Measurements from ENCODE around the gene EOLA1.
"Not testable (repeated sequence)": the region's sequence is repeated elsewhere in the genome, so short reads cannot be mapped to it uniquely, and the experiment has no call there.

Gene EOLA1

DNA sequence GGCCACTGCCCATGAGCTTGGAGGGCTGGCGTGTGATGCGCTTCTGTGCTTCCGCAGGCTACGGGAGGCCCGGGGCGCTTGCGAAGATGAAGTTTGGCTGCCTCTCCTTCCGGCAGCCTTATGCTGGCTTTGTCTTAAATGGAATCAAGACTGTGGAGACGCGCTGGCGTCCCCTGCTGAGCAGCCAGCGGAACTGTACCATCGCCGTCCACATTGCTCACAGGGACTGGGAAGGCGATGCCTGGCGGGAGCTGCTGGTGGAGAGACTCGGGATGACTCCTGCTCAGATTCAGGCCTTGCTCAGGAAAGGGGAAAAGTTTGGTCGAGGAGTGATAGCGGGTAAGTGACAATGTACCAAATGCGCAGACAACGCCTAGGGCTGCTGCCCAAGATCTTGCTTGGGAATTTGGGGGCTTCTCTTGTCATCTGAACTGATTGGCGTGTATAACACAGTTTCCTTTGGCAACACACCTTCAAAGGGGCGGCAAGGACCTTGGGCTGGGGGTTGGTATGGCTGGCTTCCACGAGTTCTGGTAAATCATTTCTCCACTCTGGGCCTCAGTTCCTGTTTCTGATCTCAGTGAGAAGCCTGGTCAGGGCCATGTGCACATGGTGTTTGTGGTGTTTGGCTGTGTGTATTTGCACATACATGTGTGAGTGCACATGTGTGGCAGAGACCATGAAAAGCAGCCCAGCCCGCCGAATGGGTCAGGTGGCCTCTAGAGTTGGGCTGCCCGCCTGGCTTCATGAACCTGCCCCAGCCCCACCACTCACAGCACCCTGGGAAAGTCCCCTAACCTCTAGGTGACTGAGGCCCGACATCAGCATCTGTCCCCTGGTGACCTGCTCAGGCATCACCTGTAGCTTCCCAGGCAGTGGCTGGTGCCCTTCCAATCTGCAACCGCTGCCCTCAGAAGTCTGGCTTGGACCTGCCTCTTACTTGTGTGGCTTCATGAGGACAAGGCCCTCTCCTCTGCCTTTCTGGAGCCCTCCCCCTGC, 5.0 kb downstream of the EOLA1 start:
- DNase-seq (ENCODE audit: low read depth): not testable (repeated sequence)

DNA sequence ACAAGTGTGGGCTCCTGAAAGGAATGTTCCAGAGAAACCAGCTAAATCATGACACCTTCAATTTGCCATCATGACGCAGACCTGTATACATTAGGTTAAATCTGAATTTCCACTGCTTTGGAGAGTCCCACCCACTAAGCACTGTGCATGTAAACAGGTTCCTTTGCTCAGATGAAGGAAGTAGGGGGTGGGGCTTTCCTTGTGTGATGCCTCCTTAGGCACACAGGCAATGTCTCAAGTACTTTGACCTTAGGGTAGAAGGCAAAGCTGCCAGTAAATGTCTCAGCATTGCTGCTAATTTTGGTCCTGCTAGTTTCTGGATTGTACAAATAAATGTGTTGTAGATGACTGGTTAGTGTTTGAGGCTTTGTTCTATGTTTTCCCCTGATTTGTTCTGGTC, 6.2 kb downstream of the EOLA1 start:
- DNase-seq (ENCODE audit: low read depth): not testable (repeated sequence)

DNA sequence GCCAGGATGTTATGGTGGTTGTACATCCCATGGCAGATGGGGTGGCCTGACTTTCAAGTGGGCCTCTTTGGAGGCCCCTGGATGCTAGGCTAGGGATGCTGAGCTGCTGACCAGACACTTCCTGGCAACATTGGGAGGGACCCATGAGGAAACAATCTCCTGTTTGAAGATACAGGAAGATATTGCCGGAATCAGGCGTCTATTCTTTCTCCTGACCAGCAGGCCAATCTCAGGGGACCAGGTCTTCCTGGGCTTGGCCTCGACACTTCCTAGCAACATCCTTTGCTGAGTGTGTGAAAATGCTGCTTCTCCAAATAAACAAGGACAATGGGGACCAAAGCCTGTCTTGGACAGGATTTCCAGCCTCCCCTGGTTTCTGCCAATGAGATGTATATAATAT, 7.0 kb downstream of the EOLA1 start:
- DNase-seq (ENCODE audit: low read depth): not testable (repeated sequence)

DNA sequence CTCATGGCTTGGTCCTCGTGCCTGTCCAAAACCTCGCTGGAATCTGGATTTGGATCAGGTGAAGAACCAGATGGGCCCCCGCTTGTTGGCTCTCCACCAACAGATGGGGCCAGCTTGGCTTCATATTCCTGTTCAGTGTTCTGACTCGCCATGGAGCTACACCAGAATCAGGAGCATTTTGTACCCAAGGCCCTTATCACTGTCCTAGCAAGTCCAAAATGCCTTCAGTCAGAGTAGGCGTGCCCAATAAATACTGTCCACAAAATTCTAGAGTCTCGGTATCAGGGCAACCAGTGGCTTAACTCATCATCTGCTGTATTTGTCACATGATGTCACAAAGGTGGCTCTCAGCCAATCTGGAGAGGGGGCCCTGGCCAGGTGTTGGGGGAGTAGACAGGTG, 8.9 kb downstream of the EOLA1 start, which contains the start of gene HSFX3:
HSFX3 (minus strand) TSS at position 224 of the 400 bp plus-strand sequence; CDS start at position 152, 72 bp downstream.
- not testable (repeated sequence) for DNase-seq (ENCODE audit: low read depth)

DNA sequence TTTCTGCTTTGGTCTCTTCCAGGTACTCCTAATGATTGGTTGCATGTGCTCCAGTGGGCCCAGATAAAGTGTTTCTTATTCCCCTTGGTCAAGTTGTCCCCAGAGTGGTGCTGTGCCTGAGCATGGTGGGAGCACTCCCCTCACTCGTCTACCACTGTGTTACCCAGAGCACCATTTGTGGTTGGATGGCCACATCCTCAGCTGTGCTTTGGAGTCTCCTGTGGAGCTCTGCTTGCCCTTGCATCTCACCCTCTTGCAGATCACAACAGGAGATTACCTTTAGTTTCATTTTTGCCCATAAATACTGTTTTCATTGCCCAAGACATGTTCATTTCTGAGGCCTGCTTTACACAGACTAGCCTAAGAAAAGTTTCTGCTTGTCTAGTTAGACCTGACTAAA, 9.6 kb downstream of the EOLA1 start:
- not testable (repeated sequence) for DNase-seq (ENCODE audit: low read depth)

DNA sequence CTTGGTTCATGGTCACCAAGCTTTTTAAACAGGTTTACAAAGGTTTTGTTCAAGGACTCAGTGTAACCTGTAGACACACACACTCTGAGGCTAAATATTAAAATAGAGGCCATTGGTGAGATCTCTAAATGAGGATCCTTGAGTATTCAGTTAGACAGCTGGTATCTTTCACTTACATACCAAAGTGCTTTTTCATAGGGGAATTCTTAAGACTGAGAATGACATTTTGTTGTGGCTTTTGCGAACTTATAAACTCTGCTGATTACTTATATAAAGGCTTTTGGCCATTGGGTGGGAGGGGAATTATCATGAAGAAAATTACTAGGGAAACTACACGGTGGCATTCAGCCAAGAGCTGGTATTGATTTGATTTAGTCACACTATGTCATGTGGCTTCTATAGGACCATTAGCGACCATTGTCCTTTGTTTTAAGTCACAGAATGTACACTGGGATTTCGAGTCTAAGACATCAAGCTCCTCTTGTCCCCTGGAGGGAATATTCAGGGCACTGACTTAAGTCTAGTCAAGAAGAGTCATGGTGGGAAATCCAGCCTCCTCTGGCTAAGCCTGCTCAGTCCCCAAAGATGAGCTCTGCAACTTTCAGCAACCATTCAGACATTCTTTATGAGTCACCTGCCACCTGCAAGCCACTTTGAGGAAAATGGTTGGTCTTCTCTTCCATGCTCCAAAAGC, 10.6 kb downstream of the EOLA1 start:
- not testable (repeated sequence) for DNase-seq (ENCODE audit: low read depth)

DNA sequence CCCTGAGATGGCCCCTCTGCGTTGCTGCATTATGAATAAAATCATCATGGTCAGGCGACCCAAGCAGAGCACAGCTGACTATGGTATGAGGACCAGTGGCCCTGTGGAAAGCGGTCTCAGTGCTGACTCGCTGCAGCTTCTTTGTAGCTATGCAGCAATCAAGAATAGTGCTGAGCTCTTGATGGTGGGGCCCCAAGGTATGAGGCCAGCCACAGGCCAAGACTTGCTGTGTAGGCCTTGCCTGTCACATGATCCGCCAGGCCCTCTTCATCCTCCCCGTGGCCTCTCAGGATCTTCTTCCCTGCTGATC, 11.1 kb downstream of the EOLA1 start:
- DNase-seq (ENCODE audit: low read depth): not testable (repeated sequence)

DNA sequence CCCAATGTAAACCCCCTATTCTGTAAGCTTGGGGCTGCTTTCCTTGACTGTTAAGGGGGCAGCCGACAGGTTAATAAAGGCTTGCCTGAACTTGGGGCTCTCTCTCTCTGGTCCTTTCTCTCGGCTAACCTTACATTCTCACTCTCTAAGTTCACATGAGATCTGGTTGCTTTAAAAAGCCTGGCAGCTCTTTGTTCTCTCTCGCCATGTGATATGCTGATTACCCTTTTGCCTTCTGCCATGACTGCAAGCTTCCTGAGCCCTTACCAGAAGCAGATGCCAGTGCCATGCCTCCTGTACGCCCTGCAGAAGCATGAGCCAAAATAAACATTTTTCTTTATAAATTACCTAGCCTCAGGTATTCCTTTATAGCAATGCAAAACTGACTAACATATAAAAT, 14.4 kb downstream of the EOLA1 start:
- not testable (repeated sequence) for DNase-seq (ENCODE audit: low read depth)

DNA sequence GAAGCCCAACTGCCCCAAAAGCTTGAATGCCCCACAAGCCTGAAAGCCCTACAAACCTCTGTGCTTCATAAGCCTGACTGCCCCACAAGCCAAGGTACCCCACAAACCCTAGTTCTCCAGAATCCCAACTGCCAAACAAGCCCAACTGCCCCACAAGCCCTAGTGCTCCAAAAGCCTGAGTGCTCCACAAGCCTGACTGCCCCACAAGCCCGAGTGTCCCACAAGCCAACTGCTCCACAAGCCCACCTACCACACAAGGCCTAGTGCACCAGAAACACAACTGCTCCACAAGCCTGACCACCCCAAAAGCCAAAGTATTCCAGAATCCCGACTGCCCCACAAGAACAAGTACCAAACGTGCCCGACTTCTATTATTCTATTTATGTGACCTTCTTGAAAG, 22.5 kb downstream of the EOLA1 start:
- DNase-seq (ENCODE audit: low read depth): no peak

DNA sequence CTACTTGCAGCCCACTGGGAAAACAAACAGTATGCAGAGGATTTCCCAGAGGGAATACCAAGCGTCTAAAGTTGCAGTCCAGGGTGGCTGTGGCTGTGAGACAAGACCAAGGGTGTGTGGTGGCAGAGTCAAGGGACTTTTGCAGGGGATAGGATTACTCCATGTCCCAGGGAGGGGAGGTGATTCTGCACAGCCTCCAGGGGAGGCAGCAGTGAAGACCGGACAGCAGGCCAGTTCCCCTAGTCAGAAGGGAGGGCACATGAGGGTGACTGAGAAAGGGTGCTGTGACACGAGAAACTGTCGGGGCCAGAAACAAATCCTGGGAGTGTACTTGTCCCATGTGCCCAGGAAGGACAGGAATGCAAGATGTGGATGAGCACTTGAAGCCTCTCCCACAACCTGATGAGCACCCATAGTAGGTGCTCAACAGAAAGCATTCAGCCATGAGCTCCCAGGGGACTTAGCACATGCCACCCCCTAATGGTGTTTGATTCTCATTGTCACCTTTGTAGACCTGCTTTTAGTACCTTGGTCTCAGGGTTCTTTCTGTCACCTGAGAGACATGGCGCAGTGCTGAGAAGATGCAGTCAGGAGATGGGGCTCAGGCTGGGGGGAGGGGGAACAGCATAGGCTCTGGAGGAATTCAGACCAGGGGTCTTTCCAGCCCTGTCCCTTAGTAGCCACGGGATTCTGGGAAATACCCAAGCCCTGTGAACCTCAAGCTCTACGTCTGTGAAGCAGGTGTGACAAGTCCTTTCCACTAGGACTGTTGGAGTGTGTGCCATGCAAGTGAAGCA, 27.0 kb downstream of the EOLA1 start:
- no peak for DNase-seq (ENCODE audit: low read depth)

DNA sequence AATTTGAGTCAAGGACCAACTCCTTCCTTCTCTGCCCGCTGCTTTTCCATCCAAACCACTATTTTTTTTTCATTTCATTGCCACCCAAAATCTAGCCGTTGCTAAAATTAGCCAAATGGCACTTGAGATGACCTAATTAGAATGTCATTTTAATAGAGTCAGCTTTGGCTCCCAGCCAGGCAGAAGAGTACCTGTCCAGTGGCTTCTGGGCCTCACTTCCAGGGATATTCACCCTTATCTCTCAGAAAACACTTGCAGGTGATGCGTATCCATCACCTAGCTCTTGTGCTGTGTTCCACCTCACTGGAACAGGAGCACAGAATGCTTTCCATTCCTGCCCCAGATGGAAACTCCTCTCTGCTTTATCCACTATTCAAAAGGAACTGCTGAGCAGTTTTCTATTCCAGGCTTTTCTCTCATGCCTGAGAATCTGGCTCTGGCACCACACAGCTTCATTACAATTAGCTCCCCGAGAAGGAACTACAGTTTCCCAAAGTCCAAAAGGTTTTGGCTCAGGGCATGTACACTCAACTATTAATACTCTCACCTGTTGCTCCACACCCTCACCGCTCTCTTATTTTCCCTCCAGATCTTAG, 28.0 kb downstream of the EOLA1 start:
- no peak for DNase-seq (ENCODE audit: low read depth)

DNA sequence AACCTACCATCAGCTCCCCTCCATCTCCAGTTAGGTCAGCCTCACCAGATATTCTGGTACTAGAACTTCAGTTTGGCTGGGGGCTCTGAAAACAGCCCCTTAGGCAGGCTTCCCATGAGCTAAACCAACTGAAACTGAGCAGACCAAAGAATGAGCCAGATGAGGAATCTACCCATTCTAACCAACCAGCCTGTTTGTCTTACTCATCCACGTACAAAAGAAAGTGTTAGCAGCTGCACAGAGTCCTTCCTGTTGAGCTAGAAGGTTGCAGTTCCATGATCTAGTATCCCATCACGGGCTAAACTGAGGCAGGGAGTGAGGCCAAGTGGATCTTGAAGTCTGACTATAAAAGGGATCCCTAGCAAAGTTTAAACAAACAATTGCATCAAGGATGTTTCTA, 29.0 kb downstream of the EOLA1 start:
- DNase-seq (ENCODE audit: low read depth): no peak

DNA sequence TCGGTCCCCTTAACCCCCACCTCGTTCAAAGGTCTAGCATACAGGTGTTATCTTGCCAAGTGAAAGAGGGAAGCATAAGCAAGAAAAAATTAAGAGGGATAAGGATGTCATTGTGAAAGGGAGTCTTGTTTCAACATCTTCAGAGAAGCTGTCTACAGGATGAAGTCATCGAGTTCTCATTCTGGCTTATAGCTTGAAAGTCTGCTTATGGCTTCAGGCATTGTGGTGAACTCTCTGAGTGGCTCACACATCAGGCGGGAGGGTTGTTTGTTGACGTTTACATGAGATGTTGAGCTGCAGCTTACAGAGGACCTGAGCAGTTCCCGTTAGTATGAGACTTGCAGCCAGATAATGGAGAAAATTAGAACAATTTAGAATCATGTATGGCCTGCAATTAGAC, 29.9 kb downstream of the EOLA1 start:
- DNase-seq (ENCODE audit: low read depth): peak; percentile 56

DNA sequence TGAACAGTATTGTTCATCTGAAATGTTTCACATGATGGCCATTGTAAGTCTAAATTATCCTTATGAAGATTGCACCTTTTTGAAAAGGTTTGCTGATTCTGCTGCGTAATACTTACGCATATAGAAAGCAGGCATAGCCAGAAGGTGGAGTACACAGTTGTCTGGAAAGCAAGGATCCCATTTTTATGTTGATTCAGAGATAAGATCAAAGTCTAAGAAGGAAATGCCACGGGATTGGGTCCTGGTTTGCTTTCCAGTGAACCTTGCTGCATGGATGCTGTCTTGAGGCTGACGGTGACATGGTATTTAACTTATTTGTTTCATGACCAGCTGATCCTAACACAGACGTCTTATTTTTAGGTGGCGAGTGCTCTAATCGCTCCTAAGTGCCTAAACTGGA, 31.0 kb downstream of the EOLA1 start:
- DNase-seq (ENCODE audit: low read depth): no peak

DNA sequence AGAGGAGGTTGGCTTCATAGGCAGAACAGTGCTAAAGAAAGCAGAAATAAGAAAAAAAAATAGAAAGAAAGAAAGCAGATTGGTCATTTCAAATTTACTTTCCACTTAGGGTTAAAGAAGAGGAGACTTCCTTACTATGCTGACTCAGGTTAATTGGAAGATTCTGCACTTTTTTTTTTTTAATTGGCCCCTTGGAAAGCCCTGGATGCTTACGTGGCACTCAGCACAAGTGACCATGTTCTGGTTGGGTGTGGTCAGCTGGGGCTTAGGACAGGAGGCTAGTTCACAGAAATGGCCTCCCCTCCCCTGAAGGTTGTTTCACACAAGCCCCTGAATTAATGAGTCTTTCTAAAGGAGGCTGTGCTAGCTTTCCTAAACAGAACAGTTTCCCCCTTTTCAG, 31.9 kb downstream of the EOLA1 start:
- DNase-seq (ENCODE audit: low read depth): no peak

DNA sequence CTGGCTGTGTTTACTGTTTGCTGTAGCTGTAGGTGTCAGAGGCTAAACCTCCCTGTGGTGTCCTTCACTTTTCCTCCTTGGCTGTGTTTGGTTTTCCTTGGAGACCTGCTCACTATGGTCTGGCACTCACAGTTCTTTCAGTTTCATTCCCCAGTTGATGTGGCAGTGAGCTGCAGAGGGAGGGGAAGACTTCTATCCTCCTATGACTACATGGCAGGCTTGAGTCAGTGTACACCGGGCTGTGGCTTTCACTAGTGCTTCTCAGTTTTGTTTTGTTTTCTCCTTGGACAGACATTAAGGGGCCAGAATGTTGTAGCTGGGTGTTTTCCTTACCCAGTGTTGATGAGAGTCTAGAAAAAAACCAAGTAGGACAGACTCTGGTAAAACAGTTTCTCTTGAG, 32.6 kb downstream of the EOLA1 start:
- DNase-seq (ENCODE audit: low read depth): not testable (repeated sequence)

DNA sequence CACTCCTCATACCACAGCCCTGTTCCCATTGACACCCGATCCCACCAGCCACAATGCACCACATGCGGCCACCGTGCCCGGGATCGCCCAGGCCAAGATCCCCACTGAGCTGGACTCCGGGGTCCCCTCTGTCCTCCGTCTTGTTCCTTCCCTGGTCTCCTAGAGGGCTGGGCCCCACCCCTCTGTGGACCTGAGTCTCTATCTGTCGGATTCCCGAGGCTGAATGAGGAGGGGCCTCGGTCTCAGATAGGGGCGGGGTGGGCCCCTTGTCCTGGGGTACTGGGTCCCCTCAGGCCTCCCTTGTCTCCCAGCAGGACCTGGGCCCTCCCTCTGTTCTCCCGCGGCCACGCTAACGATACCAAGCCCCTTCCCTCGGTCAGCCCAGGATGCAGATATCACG, 44.8 kb downstream of the EOLA1 start:
- DNase-seq (ENCODE audit: low read depth): not testable (repeated sequence)

DNA sequence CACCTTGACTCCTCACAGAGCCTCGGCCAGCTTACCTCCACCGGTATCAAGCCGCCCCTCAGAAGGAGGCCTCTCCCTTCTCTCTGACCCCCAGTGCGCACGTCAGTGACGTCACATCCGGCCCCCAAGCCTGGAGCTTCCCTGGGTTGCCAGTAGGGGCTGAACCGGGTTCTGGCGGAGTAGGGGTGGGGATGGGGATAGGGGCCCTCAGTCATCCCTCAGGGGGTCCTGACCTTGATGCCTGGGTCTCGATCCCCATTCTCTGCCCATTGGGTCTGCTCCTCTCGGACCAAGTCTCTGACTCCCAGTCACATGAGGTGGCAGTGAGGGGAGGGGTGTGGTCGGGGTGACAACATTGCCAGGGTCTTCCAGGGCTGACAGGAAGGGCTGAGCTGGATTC, 46.5 kb downstream of the EOLA1 start, which contains the start of gene MAGEA9B:
MAGEA9B (minus strand) TSS at position 101 of the 400 bp plus-strand sequence. CDS start 4,280 bp downstream, outside the sequence.
- not testable (repeated sequence) for DNase-seq (ENCODE audit: low read depth)

DNA sequence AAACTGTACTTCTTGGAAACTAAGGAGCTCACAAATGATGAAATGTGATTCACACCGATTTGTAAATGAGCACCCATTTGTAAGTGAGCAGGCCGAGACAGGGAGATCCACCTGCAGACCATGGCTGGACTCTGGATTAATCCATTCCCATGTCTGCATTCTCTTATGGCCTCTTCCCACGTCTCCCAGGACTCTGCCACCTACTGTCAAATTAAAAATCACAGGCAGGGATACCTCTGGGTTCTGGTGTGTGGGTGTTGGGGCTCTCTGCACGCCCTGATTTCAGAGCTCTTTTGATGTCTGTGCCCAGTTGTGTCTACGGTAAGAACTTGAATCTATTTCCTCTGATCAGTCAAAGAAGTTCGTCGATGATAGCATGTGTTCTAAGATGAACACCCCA, 50.2 kb downstream of the EOLA1 start:
- DNase-seq (ENCODE audit: low read depth): not testable (repeated sequence)

DNA sequence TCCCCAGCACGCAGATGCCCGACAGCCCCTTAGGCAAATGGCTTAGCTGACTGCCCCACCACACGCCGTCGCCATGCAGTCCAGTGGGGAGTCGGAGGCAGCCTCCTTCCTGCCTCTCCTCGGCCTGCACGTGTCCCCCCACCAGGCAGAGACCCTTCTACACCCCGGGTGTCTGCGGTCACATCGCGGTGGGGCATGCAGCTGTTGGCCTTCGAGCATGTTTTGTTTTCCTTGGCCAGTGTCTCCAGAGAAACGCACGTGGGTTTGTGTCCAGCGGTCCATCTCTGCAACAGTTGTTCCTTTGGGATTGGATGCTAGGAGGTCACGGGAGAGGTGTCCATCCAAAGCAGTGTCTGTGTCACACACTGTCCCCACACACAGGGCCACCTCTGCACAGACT, 54.4 kb downstream of the EOLA1 start, which contains the start of gene HSFX2:
HSFX2 (minus strand) TSS at position 101 of the 400 bp plus-strand sequence. CDS start 614 bp downstream, outside the sequence.
- not testable (repeated sequence) for DNase-seq (ENCODE audit: low read depth)

DNA sequence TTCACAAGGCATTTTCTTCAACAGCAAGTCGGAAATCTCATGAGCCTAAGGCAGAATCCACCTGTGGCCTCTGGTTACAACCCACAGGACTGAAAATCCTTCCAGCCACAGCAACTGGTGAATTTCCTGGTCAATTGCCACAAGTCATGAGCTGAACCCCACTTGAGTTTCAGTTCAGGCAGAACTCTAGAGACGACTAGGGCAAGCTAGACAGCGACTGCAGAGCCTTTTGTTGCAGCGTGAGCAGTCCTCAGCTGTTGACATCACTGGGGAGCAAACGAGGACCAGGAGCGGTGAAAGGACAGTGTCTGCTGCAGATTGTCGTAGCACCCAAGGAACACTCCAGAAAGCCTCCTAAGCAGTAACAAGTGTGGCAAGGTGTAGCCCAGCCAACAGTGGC, 55.1 kb downstream of the EOLA1 start:
- not testable (repeated sequence) for DNase-seq (ENCODE audit: low read depth)
